Neural cell (in vitro differentiated cells): ENCODE measurements around the gene CUEDC1. TPM values are rescaled to one million over a fixed set of nuclear protein-coding genes. Genes with fewer than 3 reads are reported as not detected.

Experiments
- H2AFZ ChIP-seq: fragments of 200-600, 300-800 bp; sonication (generic), shearing (Covaris generic); 2 replicates; pipeline ENCODE4 v1.6.0; 2014; ENCODE audit warnings: low read depth, mild to moderate bottlenecking, antibody characterized with exemption, low read length, moderate library complexity
- H3F3A ChIP-seq: fragments of 200-600 bp; shearing (Covaris generic); 2 replicates; pipeline ENCODE4 v1.6.1; 2016; ENCODE audit warnings: mild to moderate bottlenecking, moderate library complexity, mixed read lengths, antibody characterized with exemption, low read length; ENCODE audit not compliant: insufficient read depth, poor library complexity, severe bottlenecking
- H3K27ac ChIP-seq: fragments of 200-600, 300-800 bp; sonication (generic), shearing (Covaris generic); 2 replicates; pipeline ENCODE4 v1.5.1; 2014; ENCODE audit warnings: mild to moderate bottlenecking, low read length, moderate library complexity
- H3K27me3 ChIP-seq: fragments of 300-800, 200-600 bp; sonication (generic), shearing (Covaris generic); 2 replicates; pipeline ENCODE4 v1.6.0; 2014; ENCODE audit warnings: mild to moderate bottlenecking, low read depth, low read length, moderate library complexity; ENCODE audit not compliant: insufficient read depth
- H3K36me3 ChIP-seq: fragments of 300-800, 200-600 bp; sonication (generic), shearing (Covaris generic); 2 replicates; pipeline ENCODE4 v1.5.1; 2014; ENCODE audit warnings: mild to moderate bottlenecking, antibody characterized with exemption, low read length, moderate library complexity; ENCODE audit not compliant: insufficient read depth
- H3K4me2 ChIP-seq: fragments of 300-800, 200-600 bp; sonication (generic), shearing (Covaris generic); 2 replicates; pipeline ENCODE4 v1.6.0; 2014; ENCODE audit warnings: mild to moderate bottlenecking, low read length
- H3K4me3 ChIP-seq: fragments of 300-800, 200-600 bp; sonication (generic), shearing (Covaris generic); 2 replicates; pipeline ENCODE4 v1.5.1; 2014; ENCODE audit warnings: mild to moderate bottlenecking, low read length, moderate library complexity
- H3K79me2 ChIP-seq: fragments of 200-600 bp; shearing (Covaris generic); replicated peaks from 2 replicates; pipeline ENCODE4 v1.6.0; 2014; ENCODE audit warnings: mild to moderate bottlenecking, low read length, moderate library complexity; ENCODE audit not compliant: insufficient read depth
- H3K9ac ChIP-seq: fragments of 300-800, 200-600 bp; sonication (generic), shearing (Covaris generic); 2 replicates; pipeline ENCODE4 v1.6.1; 2016; ENCODE audit warnings: mild to moderate bottlenecking, low read length, mixed read lengths
- H3K9me2 ChIP-seq: fragments of 200-600 bp; shearing (Covaris generic); 2 replicates; pipeline ENCODE4 v1.6.1; 2016; ENCODE audit warnings: mild to moderate bottlenecking, low read length, mixed read lengths; ENCODE audit not compliant: insufficient read depth
- H3K9me3 ChIP-seq: fragments of 200-600, 300-800 bp; sonication (generic), shearing (Covaris generic); 2 replicates; pipeline ENCODE4 v1.6.1; 2016; ENCODE audit warnings: mild to moderate bottlenecking, mixed run types, low read length, moderate library complexity, mixed read lengths
- H4K20me1 ChIP-seq: fragments of 200-600 bp; shearing (Covaris generic); 2 replicates; pipeline ENCODE4 v1.6.1; 2016; ENCODE audit warnings: mild to moderate bottlenecking, mixed run types; ENCODE audit not compliant: insufficient read depth
- EP300 ChIP-seq: fragments of 450-650 bp; conservative IDR thresholded peaks from 2 replicates; pipeline ENCODE4 v1.6.1; 2014; ENCODE audit warnings: antibody characterized with exemption, mild to moderate bottlenecking, moderate library complexity; ENCODE audit not compliant: poor library complexity, severe bottlenecking
- EZH2 ChIP-seq: fragments of 200-600, 300-800 bp; shearing (Covaris generic), sonication (generic); IDR thresholded peaks from 2 replicates; pipeline ENCODE4 v1.6.1; 2014; ENCODE audit warnings: antibody characterized with exemption, low read length, borderline replicate concordance, mild to moderate bottlenecking; ENCODE audit not compliant: insufficient read depth, poor library complexity, severe bottlenecking
- MXI1 ChIP-seq: fragments of 450-650 bp; conservative IDR thresholded peaks from 2 replicates; pipeline ENCODE4 v1.6.1; 2014; ENCODE audit warnings: antibody characterized with exemption, mild to moderate bottlenecking; ENCODE audit not compliant: poor library complexity, severe bottlenecking
- POLR2AphosphoS5 ChIP-seq: IDR thresholded peaks from 2 replicates; pipeline ENCODE4 v1.6.1; 2012
- RAD21 ChIP-seq: fragments of 450-650 bp; conservative IDR thresholded peaks from 2 replicates; pipeline ENCODE4 v1.6.1; 2014; ENCODE audit warnings: antibody characterized with exemption, mild to moderate bottlenecking, moderate library complexity
- SMC3 ChIP-seq: fragments of 450-650 bp; conservative IDR thresholded peaks from 2 replicates; pipeline ENCODE4 v1.6.1; 2014; ENCODE audit warnings: antibody characterized with exemption, mild to moderate bottlenecking, moderate library complexity; ENCODE audit not compliant: poor library complexity
- TAF1 ChIP-seq: IDR thresholded peaks from 2 replicates; pipeline ENCODE4 v1.6.1; 2012; ENCODE audit warnings: low read depth
- polyA plus RNA-seq: library from polyadenylated mRNA; depleted of rRNA; stranded (reverse); fragments of >200 nt; gene quantifications from 2 replicates; pipeline ENCODE4 v1.2.3, GENCODE V29; 2014
- TF ChIP-seq, protein P1 (sequence below): IDR thresholded peaks from 2 replicates; pipeline ENCODE4 v1.6.1; 2012; ENCODE audit warnings: borderline replicate concordance
- TF ChIP-seq, protein P2 (sequence below): fragments of 450-650 bp; IDR thresholded peaks from 2 replicates; pipeline ENCODE4 v1.5.1; 2014; ENCODE audit warnings: antibody characterized with exemption, mild to moderate bottlenecking, moderate library complexity; ENCODE audit not compliant: poor library complexity, severe bottlenecking

CUEDC1 gene
- polyA plus RNA-seq, 1 donor from 2014 or later, result 27.0 TPM

DNA sequence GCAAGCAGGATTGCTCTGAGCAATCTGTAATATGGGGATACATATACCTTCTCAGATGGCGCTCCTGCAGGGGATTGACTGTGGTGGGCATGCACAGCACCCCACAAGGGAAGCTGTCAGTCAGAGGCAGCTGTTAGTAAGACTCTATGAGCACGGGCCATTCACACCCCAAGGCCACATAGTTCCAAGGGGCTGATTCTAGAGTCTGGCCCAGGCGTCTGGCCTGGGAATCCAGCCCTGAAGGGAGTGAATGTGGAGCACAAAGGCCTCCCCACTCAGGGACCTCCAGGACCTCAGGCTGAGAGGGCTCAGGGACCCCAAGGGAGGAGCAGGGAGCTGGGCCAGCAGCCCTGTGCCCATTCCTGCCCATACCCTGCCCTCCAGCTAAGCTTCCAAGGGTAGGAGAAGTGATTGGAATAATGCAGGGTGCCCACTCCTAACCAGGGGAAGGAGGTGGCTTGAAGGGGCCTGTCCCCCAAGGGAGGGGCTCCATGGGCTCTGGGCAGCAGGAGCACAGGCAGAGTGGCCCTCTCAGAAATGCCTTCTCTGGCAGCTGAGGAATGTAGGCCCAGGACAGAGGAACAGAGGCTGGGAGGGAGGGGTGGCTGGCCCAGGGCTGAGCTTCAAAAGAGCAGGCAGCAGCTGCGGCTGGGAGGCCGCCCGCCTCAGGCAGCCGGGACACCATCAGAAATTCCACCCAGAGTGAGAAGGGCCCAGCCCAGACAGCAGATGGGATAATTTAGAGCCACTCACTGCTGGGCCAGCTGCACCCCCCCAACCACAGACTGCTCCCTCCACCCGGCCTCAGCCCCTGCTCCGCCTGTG, 56.5 kb downstream of the CUEDC1 start:
- Histone ChIP-seq H3K4me3 (no peak overlapping the region), H3K27ac (no peak overlapping the region), H3K79me2 (no peaks in the 10 kb centered on the region)

DNA sequence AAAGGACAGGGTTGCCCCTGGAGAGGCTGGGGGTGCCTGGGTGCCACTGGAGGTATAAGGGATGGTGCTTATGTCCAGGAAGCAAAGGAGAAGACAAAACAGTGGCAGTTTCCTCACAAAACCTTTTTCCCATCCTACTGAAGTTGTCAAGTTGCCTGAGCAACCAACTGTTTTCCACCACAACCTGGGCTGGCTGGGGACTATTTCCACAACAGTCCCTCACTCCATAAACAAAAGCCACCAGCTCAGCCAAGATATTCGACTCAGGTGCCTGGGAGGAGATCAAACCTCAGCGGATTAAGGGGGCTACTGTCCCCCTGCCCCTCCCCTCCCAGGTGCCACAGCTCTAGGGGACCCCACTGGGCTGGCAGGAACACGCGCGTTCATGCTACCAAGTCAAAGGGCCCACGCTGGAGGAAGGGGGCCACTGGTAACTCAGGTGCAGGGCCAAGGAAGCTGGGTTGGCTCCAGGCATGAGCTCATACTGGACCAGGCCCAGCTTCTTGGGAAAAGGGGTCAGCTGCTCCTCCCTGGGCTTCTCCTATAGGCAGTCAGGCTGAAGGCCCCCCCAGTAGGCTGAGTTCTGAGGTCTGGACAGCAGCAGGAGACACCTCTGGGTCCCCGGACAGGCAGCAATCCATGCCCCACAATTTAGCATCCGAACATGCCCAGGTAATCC, 59.7 kb downstream of the CUEDC1 start:
- Histone ChIP-seq H3K4me3 (no peak overlapping the region), H3F3A (no peaks in the 10 kb centered on the region), H3K9me3 (no peaks in the 10 kb centered on the region), H3K9me2 (no peaks in the 10 kb centered on the region), H3K27ac (no peak overlapping the region), H2AFZ (no peak overlapping the region), H3K9ac (no peak overlapping the region), H4K20me1 (no peaks in the 10 kb centered on the region), H3K4me2 (no peak overlapping the region), H3K79me2 (no peaks in the 10 kb centered on the region), H3K27me3 (no peaks in the 10 kb centered on the region), H3K36me3 (no peaks in the 10 kb centered on the region)
- TF ChIP-seq EZH2, result no peak
- TF ChIP-seq, protein P1, sequence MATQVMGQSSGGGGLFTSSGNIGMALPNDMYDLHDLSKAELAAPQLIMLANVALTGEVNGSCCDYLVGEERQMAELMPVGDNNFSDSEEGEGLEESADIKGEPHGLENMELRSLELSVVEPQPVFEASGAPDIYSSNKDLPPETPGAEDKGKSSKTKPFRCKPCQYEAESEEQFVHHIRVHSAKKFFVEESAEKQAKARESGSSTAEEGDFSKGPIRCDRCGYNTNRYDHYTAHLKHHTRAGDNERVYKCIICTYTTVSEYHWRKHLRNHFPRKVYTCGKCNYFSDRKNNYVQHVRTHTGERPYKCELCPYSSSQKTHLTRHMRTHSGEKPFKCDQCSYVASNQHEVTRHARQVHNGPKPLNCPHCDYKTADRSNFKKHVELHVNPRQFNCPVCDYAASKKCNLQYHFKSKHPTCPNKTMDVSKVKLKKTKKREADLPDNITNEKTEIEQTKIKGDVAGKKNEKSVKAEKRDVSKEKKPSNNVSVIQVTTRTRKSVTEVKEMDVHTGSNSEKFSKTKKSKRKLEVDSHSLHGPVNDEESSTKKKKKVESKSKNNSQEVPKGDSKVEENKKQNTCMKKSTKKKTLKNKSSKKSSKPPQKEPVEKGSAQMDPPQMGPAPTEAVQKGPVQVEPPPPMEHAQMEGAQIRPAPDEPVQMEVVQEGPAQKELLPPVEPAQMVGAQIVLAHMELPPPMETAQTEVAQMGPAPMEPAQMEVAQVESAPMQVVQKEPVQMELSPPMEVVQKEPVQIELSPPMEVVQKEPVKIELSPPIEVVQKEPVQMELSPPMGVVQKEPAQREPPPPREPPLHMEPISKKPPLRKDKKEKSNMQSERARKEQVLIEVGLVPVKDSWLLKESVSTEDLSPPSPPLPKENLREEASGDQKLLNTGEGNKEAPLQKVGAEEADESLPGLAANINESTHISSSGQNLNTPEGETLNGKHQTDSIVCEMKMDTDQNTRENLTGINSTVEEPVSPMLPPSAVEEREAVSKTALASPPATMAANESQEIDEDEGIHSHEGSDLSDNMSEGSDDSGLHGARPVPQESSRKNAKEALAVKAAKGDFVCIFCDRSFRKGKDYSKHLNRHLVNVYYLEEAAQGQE, result no peak
- TF ChIP-seq EP300, result no peak
- TF ChIP-seq, protein P2, sequence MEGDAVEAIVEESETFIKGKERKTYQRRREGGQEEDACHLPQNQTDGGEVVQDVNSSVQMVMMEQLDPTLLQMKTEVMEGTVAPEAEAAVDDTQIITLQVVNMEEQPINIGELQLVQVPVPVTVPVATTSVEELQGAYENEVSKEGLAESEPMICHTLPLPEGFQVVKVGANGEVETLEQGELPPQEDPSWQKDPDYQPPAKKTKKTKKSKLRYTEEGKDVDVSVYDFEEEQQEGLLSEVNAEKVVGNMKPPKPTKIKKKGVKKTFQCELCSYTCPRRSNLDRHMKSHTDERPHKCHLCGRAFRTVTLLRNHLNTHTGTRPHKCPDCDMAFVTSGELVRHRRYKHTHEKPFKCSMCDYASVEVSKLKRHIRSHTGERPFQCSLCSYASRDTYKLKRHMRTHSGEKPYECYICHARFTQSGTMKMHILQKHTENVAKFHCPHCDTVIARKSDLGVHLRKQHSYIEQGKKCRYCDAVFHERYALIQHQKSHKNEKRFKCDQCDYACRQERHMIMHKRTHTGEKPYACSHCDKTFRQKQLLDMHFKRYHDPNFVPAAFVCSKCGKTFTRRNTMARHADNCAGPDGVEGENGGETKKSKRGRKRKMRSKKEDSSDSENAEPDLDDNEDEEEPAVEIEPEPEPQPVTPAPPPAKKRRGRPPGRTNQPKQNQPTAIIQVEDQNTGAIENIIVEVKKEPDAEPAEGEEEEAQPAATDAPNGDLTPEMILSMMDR, result no peak
- TF ChIP-seq RAD21, result no peak
- TF ChIP-seq MXI1, result no peak
- TF ChIP-seq POLR2AphosphoS5, result no peak

More for the DNA sequence above, 56.5 kb downstream of the CUEDC1 start:
- H3K9me2 ChIP-seq, result no peaks in the 10 kb centered on the region
- no peaks in the 10 kb centered on the region for H3F3A ChIP-seq
- no peaks in the 10 kb centered on the region for H4K20me1 ChIP-seq
- no peaks in the 10 kb centered on the region for H3K27me3 ChIP-seq
- H3K4me2 ChIP-seq, result no peak overlapping the region
- no peaks in the 10 kb centered on the region for H3K36me3 ChIP-seq
- H3K9ac ChIP-seq, result no peak overlapping the region
- H3K9me3 ChIP-seq, result no peaks in the 10 kb centered on the region
- no peak overlapping the region for H2AFZ ChIP-seq
- no peak for TF ChIP-seq POLR2AphosphoS5
- TF ChIP-seq TAF1, result no peak
- no peak for TF ChIP-seq SMC3
- no peak for TF ChIP-seq EZH2
- TF ChIP-seq, protein P1, result no peak
- TF ChIP-seq MXI1, result no peak
- TF ChIP-seq, protein P2, result no peak
- TF ChIP-seq RAD21, result no peak
- no peak for TF ChIP-seq EP300
